ENCODE measurements around the gene C16orf78.

- no peak for TF ChIP-seq POLR2A (IDR thresholded peaks at IDR 0.05)
- no peak for TF ChIP-seq CTCF (IDR thresholded peaks at IDR 0.05)
Measured at GRCh38 chr16:49399594-49400364, 26.2 kb downstream of the C16orf78 start.
